Glomerular endothelial cell (primary cell): ENCODE data around the gene CLVS2. TPM values are rescaled to one million over a fixed set of nuclear protein-coding genes. Genes with fewer than 3 reads are reported as not detected.

Experiments used
- DNase-seq: peaks from one replicate; pipeline ENCODE4 v3.0.0-alpha.2; 2011; ENCODE audit warnings: low read depth, low spot score; ENCODE audit errors: extremely low read depth
- total RNA-seq: library from RNA; depleted of rRNA; stranded (reverse); fragments of >200 nt; gene quantifications from 2 replicates; pipeline ENCODE4 v1.2.3, GENCODE V29; 2015

Gene CLVS2
- total RNA-seq, 1 donor from 2014 or later = 0.06 TPM

DNA sequence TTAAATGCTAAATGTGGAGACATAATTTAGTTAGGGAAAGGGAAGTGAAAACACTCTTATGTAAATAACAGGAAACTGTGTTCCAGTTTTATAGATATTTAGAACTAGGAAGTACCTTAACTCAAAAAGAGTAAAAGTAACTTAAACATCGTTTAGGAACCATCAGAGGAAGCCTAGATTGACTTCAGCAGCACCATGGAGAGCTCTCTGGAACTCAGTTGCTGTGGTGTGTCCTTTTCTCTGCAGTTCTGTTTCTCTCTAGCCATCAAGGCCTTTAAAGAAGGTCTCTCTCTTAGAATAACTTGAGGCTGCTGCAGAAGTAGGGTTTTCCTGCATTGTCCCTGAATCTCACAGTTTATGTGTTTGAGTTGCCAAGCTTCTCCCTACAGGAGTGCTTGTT lies 26.9 kb downstream of the CLVS2 start:
- no peak for DNase-seq

DNA sequence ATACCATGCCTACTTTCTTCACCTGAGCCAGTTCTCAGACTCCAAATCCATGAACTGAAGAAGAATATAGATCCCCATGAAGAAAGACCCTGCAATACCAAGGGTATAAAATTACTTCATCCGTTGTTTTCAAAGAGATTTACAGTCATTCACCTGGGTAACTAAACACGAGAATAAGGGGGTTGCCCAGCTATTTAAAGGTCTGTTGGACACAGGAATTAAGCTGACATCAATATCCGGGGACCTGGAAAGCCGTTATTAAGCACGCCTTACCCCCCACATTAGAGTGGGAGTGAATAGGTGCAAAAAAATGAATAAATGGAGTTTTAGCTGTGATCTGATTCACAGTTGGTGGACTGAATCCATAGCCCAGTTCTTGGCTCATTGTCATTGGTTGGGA lies 28.9 kb downstream of the CLVS2 start:
- no peak for DNase-seq

DNA sequence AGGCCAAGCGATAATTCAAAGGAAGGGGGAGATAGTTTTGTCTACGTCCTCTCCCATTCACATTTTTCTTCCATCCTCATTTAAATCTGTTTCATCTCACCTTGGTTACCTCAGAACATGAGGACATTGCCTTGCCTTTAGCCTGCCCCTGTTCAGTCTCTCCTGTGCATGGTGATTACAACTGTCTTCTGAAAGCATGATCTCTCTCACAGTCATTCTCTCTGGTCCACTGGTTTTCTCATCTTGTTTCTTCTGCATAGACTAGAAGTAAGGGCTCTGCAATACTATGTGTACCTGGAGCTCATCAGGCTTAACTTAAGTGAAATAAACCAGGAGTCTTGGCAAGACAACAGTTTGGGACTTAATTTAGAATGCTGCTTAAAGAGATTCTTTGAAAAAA lies 31.4 kb downstream of the CLVS2 start:
- no peak for DNase-seq

DNA sequence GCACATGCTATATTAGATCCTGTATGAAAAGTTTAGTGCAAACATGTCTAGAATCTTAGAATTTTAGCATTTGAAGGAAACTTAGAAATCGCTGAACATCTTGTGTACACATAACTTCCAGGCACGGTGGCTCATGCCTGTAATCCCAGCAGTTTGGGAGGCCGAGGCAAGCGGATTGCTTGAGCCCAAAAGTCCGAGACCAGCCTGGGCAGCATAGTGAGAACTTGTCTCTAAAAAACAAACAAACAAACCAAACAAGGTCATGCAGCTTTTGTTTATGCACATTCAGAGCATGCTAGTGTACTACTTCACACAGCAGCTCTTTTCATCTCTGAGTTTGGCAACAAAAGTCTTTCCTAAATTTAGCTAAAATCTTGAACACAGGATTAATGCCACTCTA lies 32.2 kb downstream of the CLVS2 start:
- no peak for DNase-seq

DNA sequence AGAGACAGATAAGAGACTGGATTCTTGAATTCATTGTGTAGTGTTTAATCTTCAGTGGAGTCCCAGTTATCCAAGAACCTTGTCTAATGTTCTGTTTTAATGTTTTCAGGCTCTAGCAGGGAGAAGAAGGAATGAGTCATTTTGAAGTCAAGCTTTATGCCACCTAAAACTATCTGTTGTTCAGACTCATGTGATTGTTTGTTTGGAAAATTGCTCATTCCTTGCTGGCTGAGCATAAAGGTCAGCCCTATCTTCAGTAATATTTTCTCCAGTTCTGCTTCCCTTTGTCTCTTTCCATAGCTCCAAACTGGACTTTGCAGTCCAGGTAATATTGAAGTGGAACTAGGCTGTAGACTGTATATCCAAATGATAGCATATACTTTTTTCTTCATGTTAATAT lies 34.2 kb downstream of the CLVS2 start:
- no peak for DNase-seq

DNA sequence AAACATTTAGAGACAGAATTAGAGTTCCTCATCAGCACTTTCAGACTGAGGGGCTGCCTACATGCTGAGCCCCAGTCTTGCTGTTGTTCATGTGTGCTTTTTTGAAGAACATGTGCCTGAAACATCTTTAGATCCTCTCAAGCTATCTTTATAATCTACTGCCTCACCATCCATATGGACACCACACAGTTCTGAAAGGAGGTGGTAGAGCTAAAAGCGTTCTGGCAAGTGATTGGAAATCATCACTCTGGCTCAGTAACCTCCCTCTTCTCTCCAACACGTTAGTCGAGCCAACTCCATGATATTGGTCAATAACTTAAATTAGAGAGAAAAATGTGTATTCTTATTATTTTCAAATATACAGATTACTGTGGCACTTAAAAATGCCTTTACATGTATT lies 40.6 kb downstream of the CLVS2 start:
- no peak for DNase-seq

DNA sequence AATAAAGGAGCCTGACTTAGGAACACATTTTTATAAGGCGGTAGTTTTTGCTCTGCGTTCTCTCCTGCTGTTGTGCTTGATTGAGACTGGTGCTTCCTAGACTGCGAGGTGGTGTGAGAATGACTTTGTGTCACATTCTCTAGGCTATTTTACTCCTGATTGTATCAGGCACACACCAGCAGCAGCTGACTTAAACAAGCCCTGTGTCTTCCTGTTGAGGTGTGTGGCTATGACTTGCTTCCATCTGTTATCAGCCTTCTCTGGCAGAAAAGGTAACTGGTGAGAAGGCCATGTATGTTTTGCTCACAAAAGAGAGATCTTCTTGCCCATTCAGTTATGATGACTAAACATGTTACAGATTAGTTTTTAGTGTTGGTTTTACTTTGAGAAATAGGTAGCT lies 43.4 kb downstream of the CLVS2 start:
- DNase-seq = no peak

DNA sequence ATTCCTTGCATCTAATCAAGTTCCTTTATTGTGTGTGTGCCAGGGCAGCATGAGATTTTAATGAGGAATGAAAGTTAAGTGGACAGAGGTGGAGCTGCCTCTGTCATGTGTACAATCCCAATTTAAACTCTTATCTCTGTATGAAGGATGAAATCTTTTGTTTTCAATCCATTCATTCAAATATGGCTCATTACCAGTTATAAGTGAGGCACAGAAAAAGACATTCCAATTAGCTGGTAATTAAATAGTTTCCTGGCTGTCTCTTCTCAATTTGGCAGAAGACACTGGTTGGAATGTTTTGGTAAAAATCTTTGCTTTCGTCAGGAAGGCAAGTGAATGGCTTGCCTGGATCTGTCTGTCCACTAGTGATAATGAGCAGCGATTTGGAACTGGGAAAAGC lies 46.4 kb downstream of the CLVS2 start:
- DNase-seq = no peak

DNA sequence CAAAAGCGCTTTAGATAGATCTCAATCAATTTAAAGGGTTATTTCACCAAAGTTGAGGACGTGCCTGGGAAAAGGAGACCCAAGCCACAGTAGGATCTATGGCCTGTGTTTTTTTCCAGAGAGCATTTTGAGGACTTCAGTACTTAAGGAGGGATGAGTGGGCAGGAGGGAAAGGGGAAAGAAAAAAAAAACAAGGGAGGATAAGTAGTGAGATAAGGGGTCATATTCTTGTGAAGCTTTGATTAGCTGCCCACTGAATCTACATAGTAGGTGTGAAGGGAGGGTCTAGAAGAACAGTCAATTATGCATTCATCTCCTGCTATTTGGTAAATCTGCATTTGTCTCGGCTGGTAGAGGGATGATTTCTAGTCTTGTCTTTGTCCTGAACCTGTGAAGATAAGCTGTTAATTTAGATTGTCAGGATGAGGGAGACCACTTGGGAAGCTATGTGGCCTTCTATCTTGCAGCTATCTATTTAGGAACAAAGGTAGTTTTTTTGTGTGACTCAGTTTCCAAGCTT lies 48.4 kb downstream of the CLVS2 start:
- no peak for DNase-seq

DNA sequence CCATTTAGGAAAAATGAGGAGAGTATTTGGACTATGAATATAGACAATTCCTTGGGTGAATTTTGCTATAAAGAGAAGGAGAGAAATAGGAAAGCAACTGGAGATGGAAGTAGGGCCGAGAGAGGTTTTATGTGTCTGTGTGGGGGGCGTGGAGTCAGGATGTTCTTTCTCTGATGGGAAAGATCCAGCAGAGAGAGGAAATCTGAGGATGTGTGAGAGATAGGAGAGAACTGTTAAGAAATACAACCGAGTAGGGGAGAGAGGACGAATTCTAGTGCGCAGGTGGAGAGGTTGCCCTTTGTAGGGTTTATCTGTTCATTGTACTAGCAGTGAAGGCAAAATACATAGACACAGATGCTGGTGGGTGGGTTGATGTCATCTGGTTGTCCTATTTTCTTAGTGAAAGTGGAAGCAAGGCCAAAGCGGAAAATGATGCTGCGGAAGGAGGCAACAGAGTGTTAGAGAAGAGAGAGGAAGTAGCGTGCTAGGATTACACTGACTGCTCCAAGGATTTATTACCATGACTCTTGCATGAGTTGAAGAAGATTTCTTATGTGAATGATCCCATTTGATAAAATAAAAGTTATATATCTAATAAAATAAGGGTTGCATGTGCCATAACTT lies 57.7 kb downstream of the CLVS2 start:
- DNase-seq = no peak

DNA sequence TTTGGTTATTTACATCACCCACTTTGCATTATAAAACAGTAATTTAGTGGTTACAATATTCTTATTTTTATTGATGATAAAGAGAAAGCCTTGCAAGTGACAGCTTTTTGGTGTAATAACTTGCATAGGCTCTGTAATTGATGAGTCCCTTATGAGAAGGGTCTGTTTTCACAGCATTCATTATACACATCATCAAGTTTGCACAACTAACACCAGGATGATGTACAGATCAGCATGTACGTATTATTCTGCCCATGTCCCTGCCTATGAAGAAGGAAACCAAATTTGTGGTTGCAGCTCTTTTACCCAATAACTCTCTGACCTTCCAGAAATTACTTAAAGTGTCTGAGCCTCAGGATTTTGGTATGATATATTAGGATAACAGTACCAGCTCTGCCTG lies 59.2 kb downstream of the CLVS2 start:
- DNase-seq = no peak

DNA sequence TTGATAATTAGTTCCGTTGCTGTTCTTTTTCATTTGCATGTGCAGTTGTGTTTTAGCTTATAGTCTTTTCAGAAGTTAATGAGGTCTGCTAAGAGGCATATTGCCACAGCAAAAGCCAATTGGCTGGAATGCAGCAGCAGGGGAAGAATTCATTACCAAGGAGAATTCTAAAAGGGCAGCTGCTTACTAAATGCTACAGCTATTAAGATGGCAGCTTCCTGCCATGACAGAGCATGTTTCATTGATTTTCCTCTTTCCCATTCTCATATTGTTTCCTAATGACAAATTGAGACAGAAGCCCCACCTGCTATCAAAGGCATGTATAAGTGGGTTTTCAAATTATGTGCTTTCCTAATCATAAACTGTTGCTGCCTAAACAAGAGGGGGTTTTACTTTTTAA lies 66.6 kb downstream of the CLVS2 start:
- DNase-seq = no peak

DNA sequence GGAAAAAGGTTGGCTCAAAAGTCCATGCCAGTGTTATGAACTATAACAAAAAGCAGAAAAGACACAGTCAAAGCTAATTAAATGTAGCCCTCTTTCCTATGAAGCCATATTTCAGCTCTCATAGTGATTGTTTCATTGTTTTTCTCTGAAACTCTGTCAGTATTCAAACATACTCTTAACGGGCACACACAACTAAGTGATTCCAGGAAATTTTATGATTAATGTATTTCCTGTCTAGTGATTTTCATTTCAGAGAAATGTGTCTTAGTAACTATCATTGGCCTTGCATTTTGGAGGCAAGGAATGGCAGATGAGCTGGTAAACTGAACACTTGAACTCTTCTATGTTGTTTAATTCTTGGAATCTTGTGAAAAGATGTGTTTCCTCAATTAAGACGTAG lies 68.0 kb downstream of the CLVS2 start:
- no peak for DNase-seq

DNA sequence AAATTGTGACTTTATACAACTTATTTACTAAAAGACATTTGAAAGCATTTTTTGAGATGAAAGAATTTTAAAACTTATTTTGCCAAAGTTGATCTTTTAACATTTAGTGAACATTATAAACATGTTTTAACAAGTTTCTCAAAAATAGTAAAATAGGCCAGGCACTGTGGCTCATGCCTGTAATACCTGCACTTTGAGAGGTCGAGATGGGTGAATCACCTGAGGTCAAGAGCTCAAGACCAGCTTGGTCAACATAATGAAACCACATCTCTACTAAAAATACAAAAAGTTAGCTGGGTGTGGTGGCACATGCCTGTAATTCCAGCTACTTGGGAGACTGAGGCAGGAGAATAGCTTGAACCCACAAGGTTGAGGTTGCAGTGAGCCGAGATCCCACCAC lies 78.6 kb downstream of the CLVS2 start:
- no peak for DNase-seq

DNA sequence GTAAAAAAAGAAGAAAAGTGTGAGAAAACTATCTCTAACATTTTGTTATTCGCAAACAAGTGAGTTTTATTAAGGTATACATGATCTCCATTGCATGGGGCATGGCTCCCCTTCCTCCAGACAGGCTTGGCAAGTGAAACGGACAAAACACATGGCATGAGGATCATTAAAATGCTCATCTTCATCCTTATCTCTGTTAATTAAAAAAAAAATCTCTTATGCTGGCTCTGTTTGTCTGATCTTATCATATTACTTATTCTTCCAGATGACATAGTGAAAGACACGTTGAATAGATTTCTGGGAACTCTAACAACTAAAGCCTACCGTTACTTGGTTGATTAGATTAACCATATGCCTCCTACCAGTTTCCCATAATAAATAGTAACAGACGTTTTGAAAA lies 89.4 kb downstream of the CLVS2 start:
- no peak for DNase-seq

DNA sequence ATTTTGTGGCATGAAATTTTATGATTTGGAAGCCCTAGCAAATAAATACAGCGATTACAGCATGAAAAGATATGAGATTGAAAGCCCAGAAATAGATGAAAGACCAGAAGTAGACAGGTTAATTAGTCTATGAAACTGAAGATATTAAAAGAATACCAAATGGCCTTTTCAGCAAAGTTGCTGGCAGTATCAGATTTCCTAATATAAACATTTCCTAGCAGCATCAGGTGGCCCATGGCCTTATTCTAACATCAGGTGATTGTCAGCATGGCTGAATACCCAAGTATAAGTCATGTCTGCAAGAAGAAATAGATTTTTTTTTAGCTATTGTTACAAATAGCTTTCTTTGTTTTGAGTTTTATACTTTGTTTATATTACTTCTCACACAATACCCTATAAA lies 93.2 kb downstream of the CLVS2 start:
- DNase-seq = no peak

DNA sequence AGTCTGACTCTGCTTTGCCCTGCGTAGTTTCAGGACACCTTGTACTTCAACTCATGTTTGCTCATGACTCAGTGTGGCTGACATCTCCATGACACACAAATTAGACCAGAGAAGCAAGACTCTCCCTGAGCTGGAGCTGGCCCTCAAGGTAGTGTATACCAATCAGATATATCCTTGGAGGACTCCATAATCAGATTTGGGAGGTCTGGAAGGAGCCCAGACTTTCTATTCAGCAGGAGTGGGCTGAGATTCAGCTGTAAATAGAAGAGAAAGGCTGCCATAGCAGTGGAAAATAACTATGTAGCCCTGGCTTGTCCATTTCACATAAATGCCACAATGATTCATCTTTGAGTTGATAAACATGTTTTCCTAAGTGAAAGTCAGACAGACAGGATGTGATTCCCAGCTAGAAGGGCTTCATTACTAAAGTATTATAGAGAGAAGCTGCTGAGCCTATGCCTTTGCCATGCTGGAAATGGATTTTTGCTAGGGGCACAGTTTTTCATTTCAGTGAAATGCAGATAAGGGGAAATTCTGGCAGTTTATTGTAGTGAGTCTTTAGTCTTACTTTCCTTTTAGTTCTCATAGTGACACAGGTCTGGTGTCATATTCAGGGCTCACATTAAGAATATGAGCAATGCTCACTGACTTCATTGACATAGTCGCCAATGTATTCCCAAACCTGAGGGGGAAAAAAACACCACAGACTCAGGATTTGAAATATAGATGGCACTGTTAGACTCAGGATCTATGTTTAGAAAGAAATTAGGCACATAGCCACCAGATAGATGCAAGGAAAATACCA lies 95.3 kb downstream of the CLVS2 start:
- peak; percentile 41 for DNase-seq

DNA sequence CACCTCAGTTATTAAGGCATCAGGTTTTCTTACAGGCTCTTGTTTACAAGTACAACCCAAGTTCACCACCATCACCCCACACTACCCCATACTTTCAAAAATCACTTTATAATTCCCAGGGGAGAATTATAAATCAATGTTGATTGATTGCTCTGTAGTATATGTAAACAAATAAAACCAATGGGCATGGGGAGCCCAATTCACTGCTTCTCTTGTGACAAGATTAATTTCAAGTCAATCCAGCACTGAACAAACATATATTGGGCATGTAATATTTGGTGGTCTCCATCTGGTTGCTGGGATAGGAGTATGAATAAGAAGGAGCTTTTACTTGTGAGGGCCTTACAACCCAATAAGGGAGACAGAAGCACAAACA lies 95.8 kb downstream of the CLVS2 start:
- no peak for DNase-seq

DNA sequence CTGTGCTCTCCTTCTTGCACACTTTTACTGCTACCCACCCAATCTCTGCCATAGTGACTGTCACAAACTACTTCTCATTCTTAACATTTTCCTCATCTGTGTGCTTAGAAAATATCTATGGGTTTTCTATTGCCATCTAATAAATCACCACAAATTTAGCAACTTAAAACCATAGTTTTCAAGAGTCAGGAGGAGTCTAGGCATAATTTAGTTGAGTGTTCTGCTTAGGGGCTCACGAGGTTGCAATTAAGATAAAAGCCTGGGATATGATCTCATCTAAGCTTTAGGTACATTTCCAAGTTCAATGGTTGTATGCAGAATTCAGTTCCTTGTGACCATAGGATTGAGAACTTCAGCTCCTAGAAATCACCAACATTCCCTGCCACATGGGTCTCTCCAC lies 98.8 kb downstream of the CLVS2 start:
- no peak for DNase-seq

DNA sequence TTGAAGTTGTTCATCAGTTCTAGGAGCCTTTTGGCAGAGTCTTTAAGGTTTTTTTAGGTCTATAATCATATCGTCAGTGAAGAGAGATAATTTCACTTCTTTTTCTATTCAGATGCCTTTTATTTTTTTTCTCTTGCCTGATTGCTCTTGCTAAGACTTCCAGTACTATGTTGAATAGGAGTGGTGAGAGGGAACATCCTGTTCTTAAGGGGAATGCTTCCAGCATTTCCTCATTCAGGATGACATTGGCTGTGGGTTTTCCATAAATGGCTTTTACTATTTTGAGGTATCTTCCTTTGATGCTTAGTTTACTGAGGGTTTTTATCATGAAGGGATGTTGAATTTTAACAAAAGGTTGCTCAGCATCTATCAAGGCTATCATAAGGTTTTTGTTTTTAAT lies 109.5 kb downstream of the CLVS2 start:
- DNase-seq = no peak

DNA sequence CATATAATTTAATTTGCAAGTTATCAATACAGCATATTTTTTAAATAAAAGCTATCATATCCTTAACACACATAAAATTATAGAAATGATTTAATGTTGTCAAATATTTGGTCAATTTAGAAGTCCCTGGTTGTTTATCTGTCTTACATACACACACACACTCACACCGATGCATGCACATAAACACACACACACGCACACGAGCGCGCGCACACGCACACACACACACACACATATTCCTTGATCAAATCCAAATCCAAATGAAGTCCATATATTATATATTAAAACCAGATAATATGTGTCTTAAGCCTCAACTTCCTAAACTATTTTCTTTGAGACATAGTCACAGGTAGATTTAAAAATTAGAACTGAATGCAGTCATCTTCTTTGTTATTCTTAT lies 120.3 kb downstream of the CLVS2 start:
- DNase-seq = no peak

DNA sequence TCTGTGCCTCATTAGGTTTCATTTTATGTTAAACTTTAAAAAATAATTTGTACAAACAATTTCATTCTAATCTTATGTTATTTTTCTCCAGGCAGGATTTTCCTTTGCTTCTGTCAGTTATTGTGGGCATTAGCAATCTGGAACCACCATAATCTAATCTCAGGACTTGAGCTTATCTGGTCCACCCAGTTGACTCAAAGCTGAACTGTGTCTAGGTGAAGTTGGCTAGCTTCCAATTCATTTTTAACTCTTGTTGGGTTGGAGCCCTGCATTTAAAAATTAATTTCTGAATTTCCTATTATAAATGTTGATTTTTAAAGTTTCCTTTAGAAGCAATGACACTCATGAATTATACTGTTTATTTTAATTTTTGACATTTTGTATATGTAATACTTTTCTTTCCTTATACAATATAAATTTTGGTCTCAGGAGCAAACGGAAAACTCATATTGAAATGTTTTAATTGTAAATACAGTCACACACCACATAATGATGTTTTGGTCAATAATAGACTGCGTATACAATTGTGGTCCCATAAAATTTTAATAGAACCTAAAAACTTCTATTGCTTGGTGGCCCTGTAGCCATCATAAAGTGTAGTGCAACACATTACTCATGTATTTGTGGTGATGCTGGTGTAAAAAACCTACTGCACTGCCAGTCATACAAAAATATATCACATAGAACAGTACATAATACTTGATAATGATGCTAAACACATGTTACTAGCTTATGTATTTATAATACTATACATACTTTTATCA lies 121.3 kb downstream of the CLVS2 start:
- DNase-seq = no peak
